ENCODE data around the gene CD37. TPM values are rescaled to one million over a fixed set of nuclear protein-coding genes. Genes with fewer than 3 reads are reported as not detected.
"Not testable (repeated sequence)": the region's sequence is repeated elsewhere in the genome, so short reads cannot be mapped to it uniquely, and the experiment has no call there.

CD37 gene
- total RNA-seq, 1 experiment from 2014 or later: 0.76 TPM

DNA sequence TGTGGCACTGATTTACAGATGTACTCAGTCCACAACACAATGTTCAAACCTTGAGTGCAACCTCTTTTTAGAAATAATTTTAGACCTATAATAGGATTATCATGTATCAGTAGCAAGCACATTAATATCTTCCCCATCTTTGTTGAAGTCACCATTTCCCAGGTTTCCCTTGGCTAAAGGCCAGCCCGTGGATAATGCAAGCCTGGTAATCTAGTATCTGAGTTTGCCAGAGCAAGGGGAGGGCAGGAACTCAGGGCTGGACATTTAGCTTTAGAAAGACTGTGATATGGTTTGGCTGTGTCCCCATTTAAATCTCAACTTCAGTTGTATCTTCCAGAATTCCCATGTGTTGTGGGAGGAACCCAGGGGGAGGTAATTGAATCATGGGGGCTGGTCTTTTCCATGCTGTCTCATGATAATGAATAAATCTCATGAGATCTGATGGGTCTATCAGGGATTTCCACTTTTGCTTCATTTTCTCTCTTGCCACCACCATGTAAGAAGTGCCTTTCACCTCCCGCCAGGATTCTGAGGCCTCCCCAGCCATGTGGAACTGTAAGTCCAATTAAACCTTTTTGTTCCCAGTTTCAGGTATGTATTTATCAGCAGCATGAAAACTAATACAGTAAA, 48.0 kb upstream of the CD37 start:
- Histone ChIP-seq H3K4me1 (ENCODE audit: control insufficient read depth in 1 of 2, insufficient read depth in 2 of 2, low read length in 2 of 2) (no peaks in the 10 kb centered on the region), H3K27ac (ENCODE audit: low read depth, low read length) (no peak overlapping the region), H3K4me3 (replicated peaks in 1 of 2; ENCODE audit: low read depth in 1 of 2, low read length in 2 of 2) (no peak overlapping the region), H3K9ac (ENCODE audit: low read length) (no peak overlapping the region), H3K27me3 (ENCODE audit: insufficient read depth, low read length) (no peaks in the 10 kb centered on the region), H3K4me2 (ENCODE audit: low read length) (no peak overlapping the region), H3K79me2 (ENCODE audit: insufficient read depth, low read length) (no peaks in the 10 kb centered on the region), H4K20me1 (ENCODE audit: insufficient read depth) (no peaks in the 10 kb centered on the region), H3K36me3 (ENCODE audit: control insufficient read depth in 1 of 2, insufficient read depth in 2 of 2, low read length in 2 of 2) (no peaks in the 10 kb centered on the region), H2AFZ (ENCODE audit: low read depth, low read length, poor library complexity, severe bottlenecking) (no peak overlapping the region), H3K9me3 (ENCODE audit: control insufficient read depth in 1 of 2, insufficient read depth in 1 of 2, low read depth in 1 of 2, low read length in 2 of 2) (no peaks in the 10 kb centered on the region), H3K9me2 (ENCODE audit: insufficient read depth) (no peaks in the 10 kb centered on the region)
- ChIA-PET POLR2A (no interaction called here), RAD21 (ENCODE audit: low non-redundant PET in 1 of 2, low total read pairs in 2 of 2, uncharacterized antibody in 2 of 2, unreplicated experiment in 2 of 2) (no interaction called here), CTCF (no interaction called here)
- no peak for ATAC-seq
- no TSS peak for BruUV-seq (replicated peaks)
- TF ChIP-seq EZH2phosphoT487 (IDR thresholded peaks at IDR 0.05; ENCODE audit: borderline replicate concordance) (no peak), SIN3A (IDR thresholded peaks at IDR 0.05; ENCODE audit: low read depth) (no peak), YY1 (IDR thresholded peaks at IDR 0.05; ENCODE audit: extremely low read depth, insufficient replicate concordance, low read depth, low read length) (no peak), ZFX (IDR thresholded peaks at IDR 0.05) (no peak), EGR1 (IDR thresholded peaks at IDR 0.05; ENCODE audit: low read depth) (no peak), CEBPB (IDR thresholded peaks at IDR 0.05; ENCODE audit: low read depth) (no peak), EZH2 (IDR thresholded peaks at IDR 0.05) (no peak), JUND (IDR thresholded peaks at IDR 0.05) (no peak), POLR2A (IDR thresholded peaks at IDR 0.05; ENCODE audit: borderline replicate concordance, extremely low read depth, insufficient read depth, insufficient read length) (no peak), FOSL1 (IDR thresholded peaks at IDR 0.05; ENCODE audit: low read depth) (no peak), CBX3 (IDR thresholded peaks at IDR 0.05; ENCODE audit: low read depth) (no peak), ELF1 (IDR thresholded peaks at IDR 0.05; ENCODE audit: borderline replicate concordance, low read depth) (no peak), POLR2AphosphoS5 (IDR thresholded peaks at IDR 0.05; ENCODE audit: low read depth, low read length) (no peak), ZNF274 (IDR thresholded peaks at IDR 0.05; ENCODE audit: low read depth, low read length) (no peak), RAD21 (IDR thresholded peaks at IDR 0.05; ENCODE audit: low read depth) (no peak), SP1 (IDR thresholded peaks at IDR 0.05; ENCODE audit: low read depth) (no peak)
- TF ChIP-seq, protein P1, sequence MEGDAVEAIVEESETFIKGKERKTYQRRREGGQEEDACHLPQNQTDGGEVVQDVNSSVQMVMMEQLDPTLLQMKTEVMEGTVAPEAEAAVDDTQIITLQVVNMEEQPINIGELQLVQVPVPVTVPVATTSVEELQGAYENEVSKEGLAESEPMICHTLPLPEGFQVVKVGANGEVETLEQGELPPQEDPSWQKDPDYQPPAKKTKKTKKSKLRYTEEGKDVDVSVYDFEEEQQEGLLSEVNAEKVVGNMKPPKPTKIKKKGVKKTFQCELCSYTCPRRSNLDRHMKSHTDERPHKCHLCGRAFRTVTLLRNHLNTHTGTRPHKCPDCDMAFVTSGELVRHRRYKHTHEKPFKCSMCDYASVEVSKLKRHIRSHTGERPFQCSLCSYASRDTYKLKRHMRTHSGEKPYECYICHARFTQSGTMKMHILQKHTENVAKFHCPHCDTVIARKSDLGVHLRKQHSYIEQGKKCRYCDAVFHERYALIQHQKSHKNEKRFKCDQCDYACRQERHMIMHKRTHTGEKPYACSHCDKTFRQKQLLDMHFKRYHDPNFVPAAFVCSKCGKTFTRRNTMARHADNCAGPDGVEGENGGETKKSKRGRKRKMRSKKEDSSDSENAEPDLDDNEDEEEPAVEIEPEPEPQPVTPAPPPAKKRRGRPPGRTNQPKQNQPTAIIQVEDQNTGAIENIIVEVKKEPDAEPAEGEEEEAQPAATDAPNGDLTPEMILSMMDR (IDR thresholded peaks at IDR 0.05 in 2 of 3, conservative IDR thresholded peaks at IDR 0.05 in 1 of 3; ENCODE audit: borderline replicate concordance in 1 of 3, insufficient read depth in 1 of 3, low read depth in 2 of 3, low read length in 2 of 3): no peak
- TF ChIP-seq, protein P2, sequence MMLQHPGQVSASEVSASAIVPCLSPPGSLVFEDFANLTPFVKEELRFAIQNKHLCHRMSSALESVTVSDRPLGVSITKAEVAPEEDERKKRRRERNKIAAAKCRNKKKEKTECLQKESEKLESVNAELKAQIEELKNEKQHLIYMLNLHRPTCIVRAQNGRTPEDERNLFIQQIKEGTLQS (IDR thresholded peaks at IDR 0.05): no peak
- TF ChIP-seq, protein P3, sequence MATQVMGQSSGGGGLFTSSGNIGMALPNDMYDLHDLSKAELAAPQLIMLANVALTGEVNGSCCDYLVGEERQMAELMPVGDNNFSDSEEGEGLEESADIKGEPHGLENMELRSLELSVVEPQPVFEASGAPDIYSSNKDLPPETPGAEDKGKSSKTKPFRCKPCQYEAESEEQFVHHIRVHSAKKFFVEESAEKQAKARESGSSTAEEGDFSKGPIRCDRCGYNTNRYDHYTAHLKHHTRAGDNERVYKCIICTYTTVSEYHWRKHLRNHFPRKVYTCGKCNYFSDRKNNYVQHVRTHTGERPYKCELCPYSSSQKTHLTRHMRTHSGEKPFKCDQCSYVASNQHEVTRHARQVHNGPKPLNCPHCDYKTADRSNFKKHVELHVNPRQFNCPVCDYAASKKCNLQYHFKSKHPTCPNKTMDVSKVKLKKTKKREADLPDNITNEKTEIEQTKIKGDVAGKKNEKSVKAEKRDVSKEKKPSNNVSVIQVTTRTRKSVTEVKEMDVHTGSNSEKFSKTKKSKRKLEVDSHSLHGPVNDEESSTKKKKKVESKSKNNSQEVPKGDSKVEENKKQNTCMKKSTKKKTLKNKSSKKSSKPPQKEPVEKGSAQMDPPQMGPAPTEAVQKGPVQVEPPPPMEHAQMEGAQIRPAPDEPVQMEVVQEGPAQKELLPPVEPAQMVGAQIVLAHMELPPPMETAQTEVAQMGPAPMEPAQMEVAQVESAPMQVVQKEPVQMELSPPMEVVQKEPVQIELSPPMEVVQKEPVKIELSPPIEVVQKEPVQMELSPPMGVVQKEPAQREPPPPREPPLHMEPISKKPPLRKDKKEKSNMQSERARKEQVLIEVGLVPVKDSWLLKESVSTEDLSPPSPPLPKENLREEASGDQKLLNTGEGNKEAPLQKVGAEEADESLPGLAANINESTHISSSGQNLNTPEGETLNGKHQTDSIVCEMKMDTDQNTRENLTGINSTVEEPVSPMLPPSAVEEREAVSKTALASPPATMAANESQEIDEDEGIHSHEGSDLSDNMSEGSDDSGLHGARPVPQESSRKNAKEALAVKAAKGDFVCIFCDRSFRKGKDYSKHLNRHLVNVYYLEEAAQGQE (IDR thresholded peaks at IDR 0.05; ENCODE audit: low read depth): no peak
- DNase-seq (ENCODE audit: low read depth, low spot score): no peak
- intact Hi-C loops (cut with micrococcal nuclease): no loop called here

DNA sequence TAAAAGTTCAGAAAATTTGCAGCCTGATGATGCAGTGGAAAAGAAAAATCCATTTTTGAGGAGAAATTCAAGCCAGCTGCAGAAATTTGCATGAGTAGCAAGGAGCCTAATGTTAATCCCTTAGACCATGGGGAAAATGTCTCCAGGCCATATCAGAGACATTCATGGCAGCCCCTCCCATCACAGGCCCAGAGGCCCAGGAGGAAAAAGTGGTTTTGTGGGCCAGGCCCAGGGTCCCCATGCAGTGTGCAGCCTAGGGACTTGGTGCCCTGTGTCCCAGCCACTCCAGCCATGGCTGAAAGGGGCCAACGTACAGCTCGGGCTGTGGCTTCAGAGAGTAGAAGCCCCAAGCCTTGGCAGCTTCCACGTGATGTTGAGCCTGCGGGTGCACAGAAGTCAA, 47.0 kb upstream of the CD37 start:
- H3K4me2 ChIP-seq (ENCODE audit: low read length); H3K79me2 ChIP-seq (ENCODE audit: insufficient read depth, low read length); H3K36me3 ChIP-seq (ENCODE audit: control insufficient read depth in 1 of 2, insufficient read depth in 2 of 2, low read length in 2 of 2); POLR2A ChIA-PET; H3K9me3 ChIP-seq (ENCODE audit: control insufficient read depth in 1 of 2, insufficient read depth in 1 of 2, low read depth in 1 of 2, low read length in 2 of 2); BruUV-seq (replicated peaks); H4K20me1 ChIP-seq (ENCODE audit: insufficient read depth); H2AFZ ChIP-seq (ENCODE audit: low read depth, low read length, poor library complexity, severe bottlenecking); H3K9ac ChIP-seq (ENCODE audit: low read length); H3K9me2 ChIP-seq (ENCODE audit: insufficient read depth); H3K27me3 ChIP-seq (ENCODE audit: insufficient read depth, low read length); intact Hi-C loops (cut with micrococcal nuclease); H3K4me1 ChIP-seq (ENCODE audit: control insufficient read depth in 1 of 2, insufficient read depth in 2 of 2, low read length in 2 of 2); H3K27ac ChIP-seq (ENCODE audit: low read depth, low read length); RAD21 ChIA-PET (ENCODE audit: low non-redundant PET in 1 of 2, low total read pairs in 2 of 2, uncharacterized antibody in 2 of 2, unreplicated experiment in 2 of 2); DNase-seq (ENCODE audit: low read depth, low spot score); ATAC-seq; H3K4me3 ChIP-seq (replicated peaks in 1 of 2; ENCODE audit: low read depth in 1 of 2, low read length in 2 of 2): not testable (repeated sequence)
- CTCF ChIA-PET: interaction anchor here (1.1 kb wide), 1 partner anchor 13 kb away, joined by 4 read pairs; no protein-coding TSS in a partner anchor
